Omental fat pad (tissue), 4 donors: ENCODE data around the gene CDK18. TPM values are rescaled to one million over a fixed set of nuclear protein-coding genes. Genes with fewer than 3 reads are reported as not detected.

Experiments
- ATAC-seq: fragments of 150-250 bp; one replicate; pipeline ENCODE4 v1.9.1; 2016; ENCODE audit warnings: mild to moderate bottlenecking, moderate library complexity; ENCODE audit not compliant: low FRiP score
- DNase-seq: peaks from one replicate; pipeline ENCODE4 v3.0.0-alpha.2; 2019; ENCODE audit warnings: low spot score
- total RNA-seq, 4 donors: library from RNA; depleted of rRNA; stranded (reverse); fragments of >200 nt; gene quantifications; one replicate each; pipeline ENCODE4 v1.1.0, GENCODE V29; 2016
- TF ChIP-seq, protein P1 (sequence below), 3 donors: fragments of 450-650 bp; IDR thresholded peaks; one replicate each; pipeline ENCODE4 v1.5.1; 2016 to 2017; ENCODE audit warnings: antibody characterized with exemption in 3 of 3, mild to moderate bottlenecking in 3 of 3, moderate library complexity in 2 of 3

The CDK18 gene
- total RNA-seq, 4 donors from 2014 or later: 2.8 to 9.0 (median 5.3) TPM

DNA sequence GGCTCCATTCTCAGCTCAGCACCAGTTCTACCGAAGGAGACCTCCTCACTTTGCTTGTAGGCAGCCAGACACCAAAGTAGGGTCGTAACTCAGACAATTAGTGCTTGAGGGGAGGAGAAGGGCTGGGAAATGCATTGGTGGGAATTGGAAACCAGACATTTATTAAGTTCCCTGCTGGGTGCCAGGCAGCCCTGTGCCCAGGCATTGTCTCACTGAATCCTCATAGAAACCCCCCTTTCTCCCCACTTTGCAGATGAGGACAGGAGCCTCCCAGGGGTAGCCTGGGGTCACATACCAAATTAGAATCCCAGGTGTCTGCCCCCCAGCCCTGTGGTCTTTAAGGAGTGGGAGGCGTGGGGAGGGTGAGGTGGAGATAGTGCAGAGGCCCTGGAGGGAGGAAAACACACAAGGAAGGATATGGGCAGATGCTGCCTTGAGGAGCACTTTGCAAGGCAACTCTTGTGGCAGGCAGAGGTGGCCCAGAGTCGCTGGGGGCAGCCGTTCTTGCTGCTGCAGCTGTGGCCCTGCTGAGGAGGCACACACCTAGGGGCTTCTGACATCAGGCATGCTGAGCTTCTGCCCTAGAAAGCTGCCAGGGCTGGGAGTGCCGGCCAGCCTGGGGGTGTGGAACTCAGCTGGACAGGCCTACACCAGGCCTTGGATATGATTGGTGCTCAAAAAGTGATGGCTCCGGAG lies 29.4 kb downstream of the CDK18 start:
- TF ChIP-seq, protein P1, sequence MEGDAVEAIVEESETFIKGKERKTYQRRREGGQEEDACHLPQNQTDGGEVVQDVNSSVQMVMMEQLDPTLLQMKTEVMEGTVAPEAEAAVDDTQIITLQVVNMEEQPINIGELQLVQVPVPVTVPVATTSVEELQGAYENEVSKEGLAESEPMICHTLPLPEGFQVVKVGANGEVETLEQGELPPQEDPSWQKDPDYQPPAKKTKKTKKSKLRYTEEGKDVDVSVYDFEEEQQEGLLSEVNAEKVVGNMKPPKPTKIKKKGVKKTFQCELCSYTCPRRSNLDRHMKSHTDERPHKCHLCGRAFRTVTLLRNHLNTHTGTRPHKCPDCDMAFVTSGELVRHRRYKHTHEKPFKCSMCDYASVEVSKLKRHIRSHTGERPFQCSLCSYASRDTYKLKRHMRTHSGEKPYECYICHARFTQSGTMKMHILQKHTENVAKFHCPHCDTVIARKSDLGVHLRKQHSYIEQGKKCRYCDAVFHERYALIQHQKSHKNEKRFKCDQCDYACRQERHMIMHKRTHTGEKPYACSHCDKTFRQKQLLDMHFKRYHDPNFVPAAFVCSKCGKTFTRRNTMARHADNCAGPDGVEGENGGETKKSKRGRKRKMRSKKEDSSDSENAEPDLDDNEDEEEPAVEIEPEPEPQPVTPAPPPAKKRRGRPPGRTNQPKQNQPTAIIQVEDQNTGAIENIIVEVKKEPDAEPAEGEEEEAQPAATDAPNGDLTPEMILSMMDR (IDR thresholded peaks at IDR 0.05): no peak
- DNase-seq (no peak), ATAC-seq (no peak)

DNA sequence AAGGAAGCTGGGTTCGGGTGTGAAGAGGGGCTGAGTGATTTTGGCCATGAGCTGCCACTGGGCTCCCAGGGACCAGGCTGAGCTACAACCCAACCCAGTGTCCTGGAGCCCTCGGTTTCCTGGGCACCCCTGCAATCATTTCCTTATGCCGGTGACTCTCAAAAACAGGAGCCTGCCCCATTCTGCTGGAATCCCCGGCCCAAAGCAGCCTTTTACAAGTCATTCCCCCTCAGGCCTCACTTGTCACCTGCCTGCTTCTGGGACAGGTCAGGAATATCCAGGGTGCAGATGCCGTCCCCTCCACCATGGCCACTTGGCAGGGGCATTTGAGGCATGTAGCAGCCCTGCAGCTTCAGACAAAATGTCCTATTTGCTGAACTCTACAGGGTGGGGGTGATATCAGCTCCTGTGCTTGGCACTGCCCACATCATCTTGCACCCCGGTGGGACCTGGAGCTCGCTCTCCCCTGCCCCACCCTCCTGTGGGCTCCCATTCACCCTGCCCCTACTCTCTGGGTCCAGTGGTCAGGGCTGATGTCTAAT lies 30.0 kb downstream of the CDK18 start:
- DNase-seq (no peak), ATAC-seq (no peak)
- TF ChIP-seq, protein P1 (IDR thresholded peaks at IDR 0.05): no peak

GRCh38 chr1:205535096-205535495 lies 30.6 kb downstream of the CDK18 start:
- ATAC-seq (no peak), DNase-seq (no peak)
- TF ChIP-seq, protein P1 (IDR thresholded peaks at IDR 0.05): no peak

DNA sequence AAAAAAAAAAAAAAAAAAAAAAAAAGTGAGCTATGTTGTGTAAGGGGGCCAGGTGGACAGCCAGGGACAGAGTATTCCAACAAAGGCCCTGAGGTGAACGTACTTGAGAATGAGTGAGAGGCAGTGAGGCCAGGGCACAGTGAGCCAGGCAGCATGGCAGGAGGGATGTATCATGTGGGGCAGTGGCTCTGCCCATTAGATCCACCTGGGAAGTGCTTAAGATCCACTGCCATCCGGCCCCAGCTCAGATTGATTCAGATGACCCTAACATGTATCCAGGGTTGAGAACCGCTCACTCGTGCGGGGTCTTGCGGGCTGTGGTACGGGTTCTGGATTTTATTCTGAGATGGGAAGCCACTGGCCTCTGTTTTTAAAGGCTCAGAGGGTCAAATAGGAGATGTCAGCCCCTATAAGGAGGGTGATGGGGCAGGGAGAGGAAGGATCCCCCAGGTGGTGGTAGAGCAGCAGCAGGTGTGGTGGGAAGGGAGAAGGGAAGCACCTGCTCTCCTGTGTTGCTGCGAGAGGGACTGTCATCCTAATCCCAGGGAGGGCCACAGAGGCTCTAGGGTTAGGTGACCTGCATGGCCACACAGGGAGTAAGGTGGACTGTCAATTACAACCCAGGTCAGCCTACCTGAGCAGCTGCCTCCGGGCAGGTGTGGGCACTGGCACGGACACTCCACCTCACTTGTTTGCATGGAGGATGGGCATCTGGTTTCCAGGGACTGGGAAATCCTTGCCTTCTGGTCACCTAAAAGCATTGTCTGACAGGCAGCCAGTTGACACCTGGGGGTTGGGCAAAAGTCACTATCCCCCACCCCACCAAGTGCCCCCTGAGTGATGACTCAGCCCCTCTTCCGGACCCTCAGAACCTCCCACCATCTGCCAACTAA lies 31.6 kb downstream of the CDK18 start:
- TF ChIP-seq, protein P1 (IDR thresholded peaks at IDR 0.05): no peak
- ATAC-seq: no peak
- DNase-seq: peak; percentile 8

DNA sequence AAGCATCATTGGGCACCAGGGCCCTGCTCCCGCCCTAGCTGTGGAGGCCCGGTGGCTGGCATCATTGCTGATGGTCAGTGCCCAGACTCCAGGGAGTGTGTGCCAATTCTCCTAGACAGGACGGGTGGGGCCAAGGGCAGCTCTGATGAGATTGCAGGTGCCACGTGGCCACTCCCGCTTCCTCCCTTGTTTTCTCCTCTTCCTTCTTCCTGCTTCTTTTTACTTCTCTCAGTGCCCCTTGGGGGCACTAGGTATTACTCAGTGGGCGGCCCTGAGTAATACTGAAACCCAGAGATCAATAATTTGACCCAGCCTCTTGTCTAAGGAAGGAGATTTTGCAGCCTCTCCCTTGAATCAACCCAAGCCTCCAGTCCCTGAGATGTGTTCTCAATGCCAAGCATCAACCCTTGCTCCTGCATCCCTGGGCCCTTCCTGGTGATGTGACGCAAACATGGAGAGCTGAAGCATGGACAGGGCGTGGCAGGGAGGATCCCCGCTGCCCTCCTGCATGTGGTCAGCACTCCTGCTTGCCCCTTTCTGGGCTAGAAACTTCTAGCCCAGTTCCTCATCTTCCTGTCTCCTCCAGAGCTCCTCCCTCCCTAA lies 32.4 kb downstream of the CDK18 start:
- ATAC-seq: no peak
- TF ChIP-seq, protein P1 (IDR thresholded peaks at IDR 0.05): no peak
- peak; percentile 19 for DNase-seq

DNA sequence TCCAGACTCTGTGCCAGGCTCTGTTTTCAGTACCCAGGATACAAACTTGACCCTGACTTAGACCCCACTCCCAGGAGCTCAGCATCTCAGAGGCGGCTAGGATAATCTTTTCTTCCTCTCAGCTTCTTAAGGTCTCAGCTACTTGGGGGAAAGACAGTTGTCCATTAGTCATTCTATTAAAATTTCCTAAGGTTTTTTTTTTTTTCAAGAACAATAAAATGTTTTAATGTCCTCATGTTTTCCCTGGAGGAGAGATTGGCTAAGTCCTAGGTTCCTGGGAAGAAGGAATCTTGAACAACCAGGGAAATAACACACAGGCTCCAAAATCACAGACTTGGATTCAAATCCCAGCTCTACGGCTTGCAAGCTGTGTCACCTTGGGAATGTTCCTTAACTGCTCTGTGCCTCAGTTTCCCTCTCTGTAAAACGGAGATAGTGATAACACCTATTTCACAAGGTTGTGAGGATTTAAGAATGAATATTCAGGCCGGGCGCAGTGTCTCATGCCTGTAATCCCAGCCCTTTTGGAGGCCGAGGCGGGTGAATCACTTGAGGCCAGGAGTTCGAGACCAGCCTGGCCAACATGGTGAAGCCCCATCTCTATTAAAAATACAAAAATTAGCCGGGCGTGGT lies 33.0 kb downstream of the CDK18 start:
- DNase-seq (peak; percentile 12), ATAC-seq (no peak)
- TF ChIP-seq, protein P1 (IDR thresholded peaks at IDR 0.05): no peak
